Measurements from ENCODE around the gene MYOF. TPM values are rescaled to one million over a fixed set of nuclear protein-coding genes. Genes with fewer than 3 reads are reported as not detected.

MYOF gene
- total RNA-seq, 1 donor from 2014 or later = 68.2 TPM

DNA sequence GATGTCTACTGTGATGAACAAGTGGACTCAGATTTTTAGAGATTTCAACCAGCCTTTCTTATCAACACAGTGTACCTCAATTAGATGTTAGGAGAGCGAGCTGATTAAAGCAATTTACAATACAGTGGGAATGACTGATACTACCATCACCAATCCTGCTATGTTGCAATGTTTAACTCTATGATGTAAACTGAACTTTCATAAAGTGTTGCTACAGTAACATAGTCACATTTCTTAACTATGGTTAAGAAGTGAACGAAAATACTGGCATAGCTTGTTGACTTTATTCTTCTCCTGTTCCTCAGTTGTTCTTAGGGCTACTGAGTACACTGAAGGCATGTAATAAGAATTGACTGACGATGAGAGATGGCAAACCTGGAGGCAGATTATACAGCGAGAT is 139.8 kb downstream of the MYOF start:
- TF ChIP-seq, protein P1, sequence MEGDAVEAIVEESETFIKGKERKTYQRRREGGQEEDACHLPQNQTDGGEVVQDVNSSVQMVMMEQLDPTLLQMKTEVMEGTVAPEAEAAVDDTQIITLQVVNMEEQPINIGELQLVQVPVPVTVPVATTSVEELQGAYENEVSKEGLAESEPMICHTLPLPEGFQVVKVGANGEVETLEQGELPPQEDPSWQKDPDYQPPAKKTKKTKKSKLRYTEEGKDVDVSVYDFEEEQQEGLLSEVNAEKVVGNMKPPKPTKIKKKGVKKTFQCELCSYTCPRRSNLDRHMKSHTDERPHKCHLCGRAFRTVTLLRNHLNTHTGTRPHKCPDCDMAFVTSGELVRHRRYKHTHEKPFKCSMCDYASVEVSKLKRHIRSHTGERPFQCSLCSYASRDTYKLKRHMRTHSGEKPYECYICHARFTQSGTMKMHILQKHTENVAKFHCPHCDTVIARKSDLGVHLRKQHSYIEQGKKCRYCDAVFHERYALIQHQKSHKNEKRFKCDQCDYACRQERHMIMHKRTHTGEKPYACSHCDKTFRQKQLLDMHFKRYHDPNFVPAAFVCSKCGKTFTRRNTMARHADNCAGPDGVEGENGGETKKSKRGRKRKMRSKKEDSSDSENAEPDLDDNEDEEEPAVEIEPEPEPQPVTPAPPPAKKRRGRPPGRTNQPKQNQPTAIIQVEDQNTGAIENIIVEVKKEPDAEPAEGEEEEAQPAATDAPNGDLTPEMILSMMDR (IDR thresholded peaks at IDR 0.05) = no peak
- H3K36me3 ChIP-seq = peaks cover 65 to 83% of the 10 kb centered on the region in 2 donors
- H3K9me3 ChIP-seq = no peaks in the 10 kb centered on the region
- H3K4me1 ChIP-seq = peaks cover 5 to 9% of the 10 kb centered on the region in 2 donors
- H3K27me3 ChIP-seq = no peaks in the 10 kb centered on the region
- H3K4me3 ChIP-seq = no peak overlapping the region
- intact Hi-C loops (cut with DNase I) = no loop called here
- no peak overlapping the region for H3K27ac ChIP-seq
- no peak for DNase-seq (ENCODE audit: low spot score in 2 of 2)

DNA sequence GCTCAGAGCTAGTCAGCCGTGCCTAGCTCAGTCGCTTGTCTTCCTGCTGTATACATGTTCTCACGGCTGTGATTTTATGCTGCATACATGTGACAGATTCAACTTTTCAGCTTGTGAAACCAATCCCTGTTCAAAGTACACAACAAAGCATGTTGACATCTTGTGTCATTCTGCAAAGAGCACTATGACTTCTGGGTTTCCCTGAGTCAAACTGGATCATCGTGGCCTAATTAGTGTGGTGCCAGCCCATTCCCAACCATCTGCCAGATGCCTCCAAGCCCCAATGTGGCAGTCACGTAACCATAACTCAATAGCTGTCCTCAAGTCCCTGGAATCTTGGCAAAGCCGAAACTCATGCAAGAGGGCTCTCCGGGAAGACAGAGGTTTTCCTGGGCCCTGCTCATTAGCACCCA is 144.8 kb downstream of the MYOF start:
- H3K27ac ChIP-seq = no peak overlapping the region
- intact Hi-C loops (cut with DNase I) = no loop called here

DNA sequence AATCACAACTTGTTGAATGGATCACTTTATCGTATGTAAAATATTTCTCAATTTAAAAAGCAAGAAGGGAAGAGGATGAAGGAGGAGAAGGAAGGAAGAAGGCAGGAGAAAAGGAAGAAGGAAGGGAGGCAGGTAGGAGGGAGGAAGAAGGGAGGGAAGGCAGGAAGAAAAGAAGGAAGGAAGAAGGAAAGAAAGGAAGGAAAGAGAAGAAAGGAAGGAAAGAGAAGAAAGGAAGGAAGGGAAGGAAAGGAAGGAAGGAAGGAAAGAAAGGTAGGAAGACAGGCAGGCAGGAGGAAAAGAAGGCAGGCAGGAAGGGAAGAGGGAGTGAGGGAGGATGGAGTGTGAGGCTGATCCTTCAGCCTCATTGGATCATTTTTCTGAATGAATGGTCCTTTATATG is 145.5 kb downstream of the MYOF start:
- no peak for DNase-seq (ENCODE audit: low spot score in 2 of 2)
- Histone ChIP-seq H3K4me3 (no peak overlapping the region), H3K27me3 (no peaks in the 10 kb centered on the region), H3K36me3 (peaks cover 88 to 94% of the 10 kb centered on the region in 2 donors), H3K27ac (no peak overlapping the region), H3K4me1 (no peaks in the 10 kb centered on the region), H3K9me3 (no peaks in the 10 kb centered on the region)
- TF ChIP-seq, protein P1 (IDR thresholded peaks at IDR 0.05) = no peak
- intact Hi-C loops (cut with DNase I) = no loop called here

More for the DNA sequence above, 144.8 kb downstream of the MYOF start:
- no peak for DNase-seq (ENCODE audit: low spot score in 2 of 2)
- H3K27me3 ChIP-seq = no peaks in the 10 kb centered on the region
- no peak overlapping the region for H3K4me3 ChIP-seq
- H3K36me3 ChIP-seq = peaks cover 88 to 94% of the 10 kb centered on the region in 2 donors
- TF ChIP-seq, protein P1 (IDR thresholded peaks at IDR 0.05) = no peak
- no peaks in the 10 kb centered on the region for H3K9me3 ChIP-seq
- no peaks in the 10 kb centered on the region for H3K4me1 ChIP-seq

DNA sequence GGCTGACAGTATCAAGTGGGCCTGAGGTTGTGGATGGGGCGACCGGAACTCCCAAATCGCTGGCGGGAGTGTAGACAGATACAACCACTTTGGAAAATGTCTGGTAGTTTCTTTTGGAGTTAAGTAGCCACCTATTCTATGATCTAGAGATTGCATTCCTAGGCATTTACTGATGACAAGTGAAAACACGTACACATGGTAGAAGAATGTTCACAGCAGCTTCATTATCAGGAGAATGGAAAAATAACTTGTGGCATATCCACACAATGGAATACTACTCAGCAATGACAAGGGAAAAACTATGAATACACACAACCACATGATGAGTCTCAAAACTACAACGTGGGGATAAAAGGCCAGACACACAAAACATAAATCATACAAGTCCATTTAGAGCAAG is 146.0 kb downstream of the MYOF start:
- Histone ChIP-seq H3K4me3 (no peak overlapping the region), H3K27ac (no peak overlapping the region), H3K9me3 (no peaks in the 10 kb centered on the region), H3K4me1 (no peaks in the 10 kb centered on the region), H3K27me3 (no peaks in the 10 kb centered on the region), H3K36me3 (peaks cover 85 to 96% of the 10 kb centered on the region in 2 donors)
- intact Hi-C loops (cut with DNase I) = no loop called here
- TF ChIP-seq, protein P1 (IDR thresholded peaks at IDR 0.05) = no peak
- no peak for DNase-seq (ENCODE audit: low spot score in 2 of 2)

DNA sequence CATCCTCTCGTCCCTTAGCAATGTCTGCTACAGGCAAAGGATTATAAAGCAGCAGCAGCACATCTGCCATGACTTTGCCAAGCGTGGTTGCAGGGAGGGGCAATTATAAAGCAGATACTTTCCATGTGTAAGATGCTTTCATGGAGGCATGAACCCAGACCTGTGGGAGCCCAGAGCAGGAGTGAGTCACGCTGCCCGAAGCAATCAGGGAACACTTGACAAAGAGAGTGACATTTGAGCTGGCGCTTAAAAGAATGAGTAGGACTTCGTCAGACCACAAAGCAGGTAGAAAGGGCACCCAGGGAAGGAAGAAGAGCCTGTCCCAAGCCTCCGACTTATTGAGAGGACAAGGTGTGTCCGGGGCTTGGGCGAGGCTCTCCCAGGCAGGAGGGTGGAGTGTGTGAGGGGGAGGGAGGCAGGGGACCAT is 147.2 kb downstream of the MYOF start:
- Histone ChIP-seq H3K4me3 (no peak overlapping the region), H3K4me1 (no peaks in the 10 kb centered on the region), H3K9me3 (no peaks in the 10 kb centered on the region), H3K27ac (no peak overlapping the region), H3K36me3 (peaks cover 80 to 96% of the 10 kb centered on the region in 2 donors), H3K27me3 (no peaks in the 10 kb centered on the region)
- TF ChIP-seq, protein P1 (IDR thresholded peaks at IDR 0.05) = no peak
- intact Hi-C loops (cut with DNase I) = no loop called here
- DNase-seq (ENCODE audit: low spot score in 2 of 2) = no peak

DNA sequence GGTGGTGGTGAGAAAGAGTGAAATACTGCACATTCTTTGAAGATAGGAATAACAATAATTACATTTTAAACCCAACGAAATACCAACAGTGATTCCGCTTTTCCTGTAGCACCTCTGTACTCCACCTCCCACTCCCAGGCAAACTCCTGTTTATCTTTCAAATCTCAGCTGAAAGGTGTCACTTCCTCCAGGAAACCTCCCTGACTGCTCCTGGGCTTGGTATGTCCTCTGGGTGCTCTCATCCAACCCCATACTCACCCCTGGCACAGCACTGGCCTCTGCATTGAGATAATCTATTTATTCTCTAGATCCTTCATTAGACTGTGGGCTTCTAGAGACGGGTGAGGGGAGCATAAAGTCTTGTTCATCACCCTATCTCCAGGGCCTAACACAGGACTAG is 148.0 kb downstream of the MYOF start:
- Histone ChIP-seq H3K4me3 (no peak overlapping the region), H3K27me3 (no peaks in the 10 kb centered on the region), H3K9me3 (no peaks in the 10 kb centered on the region), H3K36me3 (peaks cover 78 to 96% of the 10 kb centered on the region in 2 donors), H3K4me1 (no peaks in the 10 kb centered on the region), H3K27ac (no peak overlapping the region)
- no peak for DNase-seq (ENCODE audit: low spot score in 2 of 2)
- TF ChIP-seq, protein P1 (IDR thresholded peaks at IDR 0.05) = no peak
- intact Hi-C loops (cut with DNase I) = no loop called here
